Stimulated activated CD8-positive, alpha-beta memory T cell treated with anti-CD3 and anti-CD28 coated beads, Interleukin-15, amount 100 ng/mL, for 1 hour (primary cell): Measurements from ENCODE around the gene EMSY.

Experiments
- DNase-seq: peaks from one replicate; pipeline ENCODE4 v3.0.0-alpha.2; 2020; ENCODE audit warnings: low read depth

Gene EMSY

DNA sequence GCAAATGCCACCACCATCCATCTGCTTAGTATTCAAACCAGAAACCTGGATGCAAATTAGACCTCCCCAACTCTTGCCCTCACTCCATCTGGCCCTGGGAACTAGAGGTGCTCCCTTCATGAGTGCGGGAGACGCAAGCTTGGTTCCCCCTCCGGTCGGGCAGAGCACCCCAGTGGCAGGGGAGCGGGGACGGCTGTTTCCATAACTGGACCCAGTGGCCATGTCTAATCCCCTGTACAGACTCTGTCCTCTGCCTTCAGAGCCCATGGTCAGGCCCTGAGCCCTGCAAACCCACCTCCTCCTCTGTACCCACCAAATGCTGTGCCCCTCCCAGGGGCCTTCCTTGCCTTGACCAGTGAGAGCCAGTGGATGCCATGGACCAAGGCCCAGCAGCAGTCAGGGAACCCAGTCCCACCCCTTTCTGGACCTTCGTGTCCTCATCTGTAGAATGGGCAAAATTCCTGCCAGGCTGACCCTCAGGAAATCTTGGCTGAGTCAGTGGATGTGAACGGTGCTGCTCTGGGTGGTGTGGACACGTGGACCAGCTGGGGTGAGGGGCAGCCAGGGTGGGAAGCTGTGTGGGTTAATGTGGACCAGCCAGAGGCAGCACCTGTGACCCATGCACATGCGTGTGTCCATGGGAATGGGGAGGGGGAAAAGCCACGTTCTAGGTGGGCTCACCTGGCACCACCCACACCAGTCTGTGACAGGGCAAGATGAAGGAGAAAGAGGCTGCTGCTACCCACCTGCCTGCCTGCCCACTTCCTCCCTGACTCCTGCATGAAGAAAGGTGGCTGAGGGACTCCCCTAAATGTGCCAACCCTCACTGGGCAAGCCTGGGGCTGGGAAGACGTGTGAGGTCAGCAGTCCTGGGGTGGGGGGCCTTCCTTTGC lies 153.0 kb downstream of the EMSY start:
- no peak for DNase-seq

DNA sequence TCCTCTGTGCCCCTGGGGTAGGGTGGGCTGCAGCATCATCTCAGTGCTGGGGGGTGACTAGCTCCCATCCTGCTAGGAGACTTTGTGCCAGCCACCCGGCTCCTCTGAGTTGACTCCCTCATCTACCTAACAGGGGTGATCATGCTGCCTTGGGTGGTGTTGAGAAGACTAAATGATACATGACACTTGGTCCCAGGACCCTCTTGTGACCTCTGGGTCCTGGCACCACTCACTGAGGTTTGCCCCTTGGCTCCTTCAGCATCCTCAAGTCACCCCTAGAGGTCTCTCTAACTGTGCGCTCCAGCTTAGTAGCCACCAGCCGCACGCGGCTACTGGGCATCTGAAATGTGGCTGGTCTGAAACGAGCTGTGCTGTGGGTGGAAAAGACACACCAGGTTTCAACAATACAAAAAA lies 153.6 kb downstream of the EMSY start:
- DNase-seq = no peak

DNA sequence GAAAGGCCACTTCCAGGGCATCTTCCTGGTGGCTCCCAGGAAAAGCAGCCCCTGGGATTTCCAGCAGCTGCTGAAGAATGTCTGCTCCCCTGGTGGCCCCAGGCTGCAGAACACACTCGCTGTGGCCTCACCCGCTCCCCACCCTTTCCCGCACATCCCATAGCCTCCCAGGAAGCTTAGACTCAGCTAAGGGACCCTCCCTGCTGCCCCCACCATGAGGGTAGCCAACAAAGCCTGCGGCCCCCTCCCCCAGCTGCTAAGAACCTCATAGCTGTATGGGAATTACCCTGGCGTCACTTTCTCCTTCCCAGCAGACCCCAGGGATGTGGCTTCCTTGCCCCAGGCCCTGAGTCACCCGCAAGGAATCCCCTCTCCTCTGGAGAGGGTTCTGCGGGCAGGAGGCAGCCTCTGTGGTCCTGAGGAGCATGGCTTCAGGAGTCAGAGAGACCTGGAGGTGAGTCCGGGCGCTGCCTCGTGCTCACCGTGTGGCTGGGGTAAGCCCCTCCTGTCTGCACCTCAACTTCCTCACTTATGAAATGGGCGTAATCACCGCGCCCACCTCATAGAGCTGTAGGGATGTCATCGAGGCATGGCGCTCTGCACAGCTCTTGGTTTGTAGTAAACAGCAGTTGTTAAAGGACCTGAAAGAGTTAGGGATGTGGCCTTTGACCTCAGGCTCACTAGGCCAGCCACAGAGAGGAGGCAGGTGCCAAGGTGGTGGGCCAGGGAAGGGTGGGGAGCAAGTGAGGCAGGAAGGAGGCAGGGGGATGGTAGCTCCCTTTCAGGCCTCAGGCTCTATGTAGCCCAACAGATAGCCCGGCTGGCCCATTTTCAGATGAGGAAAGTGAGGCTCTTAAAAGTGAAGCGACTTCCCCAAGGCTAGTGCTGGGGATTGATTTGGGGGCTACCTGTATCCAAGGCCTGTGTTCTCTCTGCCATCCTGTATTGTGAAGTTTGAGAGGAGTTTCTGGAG lies 154.5 kb downstream of the EMSY start:
- no peak for DNase-seq

DNA sequence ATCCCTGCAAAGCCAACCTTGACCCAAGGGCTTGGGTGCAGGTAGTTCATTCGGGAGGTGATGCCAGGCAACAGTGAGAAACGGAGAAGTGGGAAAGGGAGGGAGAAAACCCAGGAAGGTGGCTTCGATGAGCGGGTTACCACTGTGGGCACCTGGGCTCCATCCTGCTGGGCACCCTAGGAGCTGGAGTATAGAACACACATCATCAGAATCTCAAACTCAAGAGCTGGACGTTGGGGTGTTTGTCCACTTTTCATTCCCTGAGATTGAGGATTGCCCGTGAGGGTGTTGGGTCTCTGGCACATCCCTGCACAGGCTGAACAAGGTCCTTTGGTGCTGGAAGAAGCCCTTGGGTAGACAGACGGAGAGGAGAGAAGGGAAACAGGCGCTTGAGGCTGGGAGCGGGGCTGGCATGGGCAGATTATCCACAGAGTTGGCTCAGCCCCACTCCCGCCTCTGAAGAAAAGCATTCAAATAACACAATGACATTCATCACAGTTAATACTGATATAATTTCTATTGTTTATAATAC lies 155.4 kb downstream of the EMSY start:
- no peak for DNase-seq

DNA sequence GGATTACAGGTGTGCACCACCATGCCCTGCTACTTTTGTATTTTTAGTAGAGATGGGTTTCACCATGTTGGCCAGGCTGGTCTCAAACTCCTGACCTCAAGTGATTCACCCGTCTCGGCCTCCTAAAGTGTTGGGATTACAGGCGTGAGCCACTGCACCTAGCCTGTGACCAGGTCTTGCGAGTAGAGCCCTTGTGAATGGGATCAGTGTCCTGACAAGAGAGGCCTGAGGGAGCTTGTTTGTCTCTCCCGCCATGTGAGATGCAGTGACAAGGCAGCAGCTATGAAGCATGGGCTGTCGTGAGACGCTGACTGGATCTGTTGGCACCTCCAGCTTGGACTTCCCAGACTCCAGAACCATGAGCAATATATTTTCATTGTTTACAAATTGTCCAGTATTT lies 156.5 kb downstream of the EMSY start:
- DNase-seq = no peak

DNA sequence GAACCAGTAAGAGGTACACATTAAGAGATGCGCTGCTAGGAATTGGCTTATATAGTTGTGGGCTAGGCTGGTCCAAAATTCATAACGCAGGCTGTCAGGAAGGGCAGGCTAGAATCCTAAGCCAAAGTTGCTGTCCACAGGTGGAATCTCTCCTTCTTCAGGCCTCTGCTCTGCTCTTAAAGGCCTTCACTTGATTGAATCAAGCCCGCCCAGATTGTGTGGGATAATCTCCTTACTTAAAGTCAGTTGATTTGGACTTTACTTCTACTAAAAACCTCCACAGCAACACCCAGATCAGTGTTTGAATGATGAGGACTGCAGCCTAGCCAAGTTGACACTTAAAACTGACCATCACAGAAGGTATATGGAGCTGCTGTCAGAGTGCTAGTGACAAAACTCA lies 156.9 kb downstream of the EMSY start:
- no peak for DNase-seq

DNA sequence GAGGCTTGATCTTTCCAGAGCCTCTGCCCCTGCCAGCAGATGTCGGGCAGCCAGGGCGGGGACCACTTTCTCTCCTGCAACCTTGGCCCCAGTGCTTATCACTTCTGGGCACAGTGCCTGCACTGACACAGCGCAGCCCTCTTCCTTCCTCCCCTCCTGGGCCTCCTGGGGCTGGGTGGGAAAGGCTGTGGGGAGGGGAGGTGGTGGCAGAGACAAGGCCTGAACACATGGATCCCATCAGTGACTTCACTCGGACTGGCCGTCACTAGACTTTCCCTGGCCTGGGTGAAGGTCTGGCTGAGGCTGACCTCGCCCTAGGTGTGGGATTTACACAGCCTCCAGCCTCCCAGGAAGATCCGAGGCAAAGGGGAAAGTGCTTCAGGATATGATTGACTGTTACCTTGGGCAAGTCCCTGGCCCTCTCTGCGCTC lies 157.6 kb downstream of the EMSY start:
- no peak for DNase-seq
